Measurements from ENCODE around the gene ANOS1. TPM values are rescaled to one million over a fixed set of nuclear protein-coding genes. Genes with fewer than 3 reads are reported as not detected.

The ANOS1 gene
- total RNA-seq, 1 donor from 2014 or later, result 1.2 TPM

- no peak for DNase-seq (ENCODE audit: low read depth, low spot score)
These were observed 11.8 kb downstream of the ANOS1 start for GRCh38 chrX:8720136-8720535.

- DNase-seq (ENCODE audit: low read depth, low spot score), result no peak
These were observed 14.6 kb downstream of the ANOS1 start for GRCh38 chrX:8717354-8717753.

GRCh38 chrX:8714164-8714563, 17.8 kb downstream of the ANOS1 start:
- DNase-seq (ENCODE audit: low read depth, low spot score), result no peak

- DNase-seq (ENCODE audit: low read depth, low spot score), result no peak
These were observed 20.5 kb downstream of the ANOS1 start for GRCh38 chrX:8711401-8711800.

- DNase-seq (ENCODE audit: low read depth, low spot score), result no peak
These were observed 27.8 kb downstream of the ANOS1 start for GRCh38 chrX:8704184-8704583.

- peak; percentile 8 for DNase-seq (ENCODE audit: low read depth, low spot score)
These were observed 39.1 kb downstream of the ANOS1 start for GRCh38 chrX:8692871-8693270.

- DNase-seq (ENCODE audit: low read depth, low spot score), result no peak
These were observed 42.5 kb downstream of the ANOS1 start for GRCh38 chrX:8689473-8689872.

- no peak for DNase-seq (ENCODE audit: low read depth, low spot score)
These were observed 43.2 kb downstream of the ANOS1 start for GRCh38 chrX:8688776-8689175.

- DNase-seq (ENCODE audit: low read depth, low spot score), result no peak
These were observed 47.6 kb downstream of the ANOS1 start for GRCh38 chrX:8684201-8684965.

- no peak for DNase-seq (ENCODE audit: low read depth, low spot score)
These were observed 48.2 kb downstream of the ANOS1 start for GRCh38 chrX:8683687-8684086.

GRCh38 chrX:8679550-8679949, 52.4 kb downstream of the ANOS1 start:
- no peak for DNase-seq (ENCODE audit: low read depth, low spot score)

- no peak for DNase-seq (ENCODE audit: low read depth, low spot score)
These were observed 56.8 kb downstream of the ANOS1 start for GRCh38 chrX:8675006-8675630.

GRCh38 chrX:8673201-8673600, 58.7 kb downstream of the ANOS1 start:
- no peak for DNase-seq (ENCODE audit: low read depth, low spot score)

GRCh38 chrX:8672176-8672575, 59.8 kb downstream of the ANOS1 start:
- DNase-seq (ENCODE audit: low read depth, low spot score), result no peak

- no peak for DNase-seq (ENCODE audit: low read depth, low spot score)
These were observed 63.1 kb downstream of the ANOS1 start for GRCh38 chrX:8668813-8669212.

- no peak for DNase-seq (ENCODE audit: low read depth, low spot score)
These were observed 68.6 kb downstream of the ANOS1 start for GRCh38 chrX:8663325-8663724.

GRCh38 chrX:8657883-8658282, 74.1 kb downstream of the ANOS1 start:
- DNase-seq (ENCODE audit: low read depth, low spot score), result no peak

- DNase-seq (ENCODE audit: low read depth, low spot score), result no peak
These were observed 78.0 kb downstream of the ANOS1 start for GRCh38 chrX:8653956-8654355.

- DNase-seq (ENCODE audit: low read depth, low spot score), result no peak
These were observed 82.0 kb downstream of the ANOS1 start for GRCh38 chrX:8649969-8650368.

- DNase-seq (ENCODE audit: low read depth, low spot score), result no peak
These were observed 84.8 kb downstream of the ANOS1 start for GRCh38 chrX:8647176-8647575.

- DNase-seq (ENCODE audit: low read depth, low spot score), result no peak
These were observed 91.9 kb downstream of the ANOS1 start for GRCh38 chrX:8639949-8640475.

- no peak for DNase-seq (ENCODE audit: low read depth, low spot score)
These were observed 95.4 kb downstream of the ANOS1 start for GRCh38 chrX:8636497-8636896.

GRCh38 chrX:8635812-8636211, 96.1 kb downstream of the ANOS1 start:
- DNase-seq (ENCODE audit: low read depth, low spot score), result no peak
